Epithelial cell of proximal tubule (primary cell): ENCODE measurements around the gene CDH15. TPM values are rescaled to one million over a fixed set of nuclear protein-coding genes. Genes with fewer than 3 reads are reported as not detected.
"Not testable (repeated sequence)": the region's sequence is repeated elsewhere in the genome, so short reads cannot be mapped to it uniquely, and the experiment has no call there.

Source experiments
- DNase-seq: peaks from one replicate; pipeline ENCODE4 v3.0.0-alpha.2; 2011; ENCODE audit warnings: low read depth
- H3K4me3 ChIP-seq: 2 replicates; pipeline ENCODE4 v1.5.1; 2011; ENCODE audit warnings: low read depth, mild to moderate bottlenecking, low read length
- total RNA-seq: library from RNA; depleted of rRNA; stranded (reverse); fragments of >200 nt; gene quantifications from 2 replicates; pipeline ENCODE4 v1.2.3, GENCODE V29; 2015
- TF ChIP-seq, protein P1 (sequence below): conservative IDR thresholded peaks from 2 replicates; pipeline ENCODE4 v1.5.1; 2012; ENCODE audit warnings: low read depth, mild to moderate bottlenecking, low read length

CDH15 gene
- total RNA-seq, 1 donor from 2014 or later: not detected

DNA sequence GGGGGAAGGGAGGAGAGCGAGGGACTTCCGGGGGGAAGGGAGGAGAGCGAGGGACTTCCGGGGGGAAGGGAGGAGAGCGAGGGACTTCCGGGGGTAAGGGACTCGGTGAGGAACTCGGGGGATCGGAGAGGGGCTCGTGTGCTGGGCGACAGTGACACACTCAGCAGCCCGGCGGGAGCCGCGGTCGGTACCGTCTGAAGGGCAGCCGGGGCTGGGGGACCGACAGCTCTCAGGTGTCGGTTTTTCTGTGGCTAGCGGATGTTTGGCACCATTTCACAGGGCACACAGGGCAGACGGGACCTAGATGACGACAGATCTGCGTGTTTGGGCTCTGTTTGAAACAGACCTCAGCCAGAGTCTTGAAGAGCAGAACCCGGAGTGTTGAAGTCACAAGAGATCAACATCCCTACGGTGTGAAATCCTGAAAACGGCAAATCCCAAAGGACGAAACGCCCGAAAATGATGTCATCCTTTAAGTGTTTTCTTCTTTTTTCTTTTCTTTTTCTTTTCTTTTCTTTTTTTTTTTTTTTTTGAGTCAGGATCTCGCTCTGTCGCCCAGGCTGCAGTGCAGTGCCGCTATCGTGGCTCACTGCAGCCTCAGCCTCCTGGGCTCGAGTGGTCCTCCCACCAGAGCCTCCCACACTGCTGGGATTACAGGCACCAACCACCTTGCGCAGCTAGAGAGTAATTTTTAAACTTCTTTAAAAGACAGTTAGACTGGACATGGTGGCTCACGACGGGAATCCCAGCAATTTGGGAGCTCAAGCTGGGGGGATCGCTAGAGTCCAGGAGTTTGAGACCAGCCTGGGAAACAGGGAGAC, 69.8 kb downstream of the CDH15 start:
- H3K4me3 ChIP-seq: peak overlapping the region; percentile 94
- TF ChIP-seq, protein P1, sequence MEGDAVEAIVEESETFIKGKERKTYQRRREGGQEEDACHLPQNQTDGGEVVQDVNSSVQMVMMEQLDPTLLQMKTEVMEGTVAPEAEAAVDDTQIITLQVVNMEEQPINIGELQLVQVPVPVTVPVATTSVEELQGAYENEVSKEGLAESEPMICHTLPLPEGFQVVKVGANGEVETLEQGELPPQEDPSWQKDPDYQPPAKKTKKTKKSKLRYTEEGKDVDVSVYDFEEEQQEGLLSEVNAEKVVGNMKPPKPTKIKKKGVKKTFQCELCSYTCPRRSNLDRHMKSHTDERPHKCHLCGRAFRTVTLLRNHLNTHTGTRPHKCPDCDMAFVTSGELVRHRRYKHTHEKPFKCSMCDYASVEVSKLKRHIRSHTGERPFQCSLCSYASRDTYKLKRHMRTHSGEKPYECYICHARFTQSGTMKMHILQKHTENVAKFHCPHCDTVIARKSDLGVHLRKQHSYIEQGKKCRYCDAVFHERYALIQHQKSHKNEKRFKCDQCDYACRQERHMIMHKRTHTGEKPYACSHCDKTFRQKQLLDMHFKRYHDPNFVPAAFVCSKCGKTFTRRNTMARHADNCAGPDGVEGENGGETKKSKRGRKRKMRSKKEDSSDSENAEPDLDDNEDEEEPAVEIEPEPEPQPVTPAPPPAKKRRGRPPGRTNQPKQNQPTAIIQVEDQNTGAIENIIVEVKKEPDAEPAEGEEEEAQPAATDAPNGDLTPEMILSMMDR: no peak
- peak; percentile 36 for DNase-seq

DNA sequence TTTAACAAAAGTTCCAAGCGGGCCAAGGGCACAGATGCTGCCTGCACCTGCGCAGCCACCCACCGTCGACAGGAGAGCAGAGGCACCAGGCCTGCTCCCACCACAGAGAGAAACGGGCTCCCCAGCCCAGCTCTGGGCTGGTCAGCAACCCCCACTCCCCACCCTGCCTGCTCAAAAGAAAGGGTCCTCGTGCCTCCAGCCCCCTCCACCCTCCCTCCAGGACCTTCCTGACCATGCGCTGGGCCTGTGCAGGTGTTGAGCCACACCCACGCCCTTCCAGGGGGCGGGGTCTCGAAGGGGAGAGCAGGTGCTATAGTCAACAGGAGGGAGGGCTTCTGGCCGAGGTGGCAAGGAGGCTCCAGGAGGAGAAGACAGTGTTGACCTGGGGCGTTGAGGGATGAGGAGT, 71.2 kb downstream of the CDH15 start:
- TF ChIP-seq, protein P1: no peak
- no peak for DNase-seq
- no peak overlapping the region for H3K4me3 ChIP-seq

GRCh38 chr16:89243664-89244063, 72.1 kb downstream of the CDH15 start:
- no peak overlapping the region for H3K4me3 ChIP-seq
- DNase-seq: no peak
- TF ChIP-seq, protein P1: no peak

DNA sequence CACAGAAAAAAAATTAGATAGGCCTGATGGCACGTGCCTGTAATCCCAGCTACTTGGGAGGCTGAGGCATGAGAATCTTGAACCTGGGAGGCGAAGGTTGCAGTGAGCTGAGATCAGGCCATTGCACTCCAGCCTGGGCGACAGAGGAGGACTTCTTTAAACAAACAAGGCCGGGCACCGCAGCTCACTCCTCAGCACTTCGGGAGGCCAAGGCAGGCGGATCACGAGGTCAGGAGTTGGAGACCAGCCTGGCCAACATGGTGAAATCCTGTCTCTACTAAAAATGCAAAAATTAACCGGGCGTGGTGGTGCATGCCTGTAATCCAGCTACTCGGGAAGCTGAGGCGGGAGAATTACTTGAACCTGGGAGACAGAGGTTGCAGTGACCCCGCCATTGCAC, 72.7 kb downstream of the CDH15 start:
- not testable (repeated sequence) for DNase-seq, H3K4me3 ChIP-seq

DNA sequence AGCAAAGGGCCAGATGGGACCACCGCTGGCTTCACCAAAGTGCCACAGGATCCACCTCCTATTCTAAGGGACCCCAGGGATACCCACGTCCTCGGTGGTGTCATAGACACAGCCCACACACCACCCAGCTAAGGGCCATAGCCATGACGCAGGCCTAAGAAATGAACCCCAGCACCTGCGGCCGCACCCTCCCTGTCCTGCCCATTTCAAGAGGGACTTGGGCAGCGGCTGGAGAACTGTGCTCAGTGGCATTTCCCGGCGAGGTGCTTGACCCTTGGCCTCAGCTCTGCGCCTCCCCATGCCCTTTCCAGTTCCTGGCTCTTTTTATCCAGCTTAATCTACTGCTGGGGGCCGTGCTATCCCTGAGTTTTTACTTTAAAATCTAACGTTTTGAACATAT, 73.2 kb downstream of the CDH15 start:
- DNase-seq: no peak
- TF ChIP-seq, protein P1: no peak
- H3K4me3 ChIP-seq: no peak overlapping the region

Other genes starting within 250 kb of the CDH15 start
- gene CBFA2T3, start 194.5 kb upstream of the CDH15 start, total RNA-seq: 0.86 TPM in 1 of 2 replicates, not detected in the other
- 16.5 and 27.7 TPM in 2 replicates for gene ACSF3, start 77.9 kb upstream of the CDH15 start, total RNA-seq
- gene SLC22A31, start 28.8 kb downstream of the CDH15 start, total RNA-seq: not detected in 2 replicates
- gene ZNF778, start 46.0 kb downstream of the CDH15 start, total RNA-seq: 3.7 and 6.2 TPM in 2 replicates